H1 (cell line): ENCODE measurements around the gene GNG14.

Experiments used
- BACH1 ChIP-seq: IDR thresholded peaks from 2 replicates; pipeline ENCODE4 v1.6.1; 2012; ENCODE audit warnings: low read length, improper control_type of control experiment
- CHD2 ChIP-seq: IDR thresholded peaks from 2 replicates; pipeline ENCODE4 v1.6.1; 2012; ENCODE audit warnings: low read length, improper control_type of control experiment
- CTCF ChIP-seq, 3 experiments: IDR thresholded peaks; 1 replicate in 2 of 3; 2 replicates in 1 of 3; pipeline versions ENCODE4 v1.5.1 to v1.6.1; 2011; ENCODE audit warnings: low read length in 3 of 3, mild to moderate bottlenecking in 3 of 3, inconsistent platforms in 2 of 3, low read depth in 1 of 3, moderate library complexity in 1 of 3; ENCODE audit not compliant: insufficient read depth in 1 of 3; ENCODE audit errors: control extremely low read depth in 1 of 3
- EP300 ChIP-seq, 2 experiments: IDR thresholded peaks; 1 replicate in 1 of 2; 2 replicates in 1 of 2; pipeline ENCODE4 v1.6.1; 2011 to 2012; ENCODE audit warnings: low read depth in 2 of 2, low read length in 2 of 2, mild to moderate bottlenecking in 2 of 2, borderline replicate concordance in 1 of 2, inconsistent platforms in 1 of 2, moderate library complexity in 1 of 2
- EZH2 ChIP-seq: fragments of 200-600 bp; sonication (generic); IDR thresholded peaks from 2 replicates; pipeline ENCODE4 v1.7.1; 2012; ENCODE audit warnings: low read depth, mild to moderate bottlenecking, moderate library complexity, low read length, inconsistent platforms; ENCODE audit not compliant: severe bottlenecking
- POLR2AphosphoS5 ChIP-seq: IDR thresholded peaks from 2 replicates; pipeline ENCODE4 v1.6.1; 2011; ENCODE audit warnings: low read depth, low read length
- YY1 ChIP-seq: IDR thresholded peaks from 2 replicates; pipeline ENCODE4 v1.6.1; 2011; ENCODE audit warnings: low read depth, mild to moderate bottlenecking, low read length

GRCh38 chr19:12708641-12709040 lies 20.8 kb downstream of the GNG14 start:
- TF ChIP-seq CTCF (IDR thresholded peaks at IDR 0.05; ENCODE audit: control extremely low read depth in 1 of 3, insufficient read depth in 1 of 3, low read depth in 1 of 3, low read length in 3 of 3) (no peak), EZH2 (no peak), CHD2 (no peak), POLR2AphosphoS5 (no peak), EP300 (IDR thresholded peaks at IDR 0.05; ENCODE audit: borderline replicate concordance in 1 of 2, low read depth in 2 of 2, low read length in 2 of 2) (no peak), BACH1 (no peak), YY1 (no peak)
